ENCODE results near the gene GGA1.

GRCh38 chr22:37627545-37627944, 18.9 kb downstream of the GGA1 start:
- TF ChIP-seq CTCF (IDR thresholded peaks at IDR 0.05): no peak
- TF ChIP-seq POLR2AphosphoS5 (IDR thresholded peaks at IDR 0.05): no peak
- no peak for TF ChIP-seq POLR2A (IDR thresholded peaks at IDR 0.05)

All from breast epithelium (tissue), 3 donors.